Renal pelvis (tissue), 4 donors: ENCODE results near the gene ZNRF1. TPM values are rescaled to one million over a fixed set of nuclear protein-coding genes. Genes with fewer than 3 reads are reported as not detected.
A peak's percentile ranks its signal among the peaks of the same experiment; 100 is the strongest.

Source experiments
- DNase-seq: peaks from one replicate; pipeline ENCODE4 v3.0.0-alpha.2; 2013
- polyA plus RNA-seq, 3 donors: library from polyadenylated mRNA; unstranded; fragments of 120-200 nt; gene quantifications; one replicate each; pipeline ENCODE4 v1.2.1, GENCODE V29; 2013; ENCODE audit not compliant: insufficient read length in 3 of 3

ZNRF1 gene
- polyA plus RNA-seq, 3 donors, result 29.4 to 37.3 (median 34.9) TPM

- DNase-seq, result no peak
Observed at GRCh38 chr16:75138636-75139035, 139.8 kb downstream of the ZNRF1 start.

GRCh38 chr16:75139498-75139897 is 140.7 kb downstream of the ZNRF1 start:
- DNase-seq, result no peak

GRCh38 chr16:75143941-75144340 is 145.1 kb downstream of the ZNRF1 start:
- DNase-seq, result no peak

GRCh38 chr16:75147968-75148310 is 149.1 kb downstream of the ZNRF1 start:
- no peak for DNase-seq

GRCh38 chr16:75148311-75149195 is 149.7 kb downstream of the ZNRF1 start, which contains the start of gene ZFP1:
Gene ZFP1 (plus strand): TSS chr16:75148524. CDS start chr16:75152952, 4,428 bp downstream.
- DNase-seq, result peak; percentile 94

- no peak for DNase-seq
Observed at GRCh38 chr16:75151798-75152197, 153.0 kb downstream of the ZNRF1 start.

- DNase-seq, result no peak
Observed at GRCh38 chr16:75152635-75153034, 153.8 kb downstream of the ZNRF1 start.

- no peak for DNase-seq
Observed at GRCh38 chr16:75160386-75160785, 161.6 kb downstream of the ZNRF1 start.

Other genes starting within 250 kb of the ZNRF1 start
- gene FA2H, start 224.2 kb upstream of the ZNRF1 start, polyA plus RNA-seq, result 1 to 10 TPM; 3.9 to 4.7 (median 4.2) TPM
- gene WDR59, start 13.9 kb upstream of the ZNRF1 start, polyA plus RNA-seq, result 100 to 1,000 TPM in 2 of 3 donors, 10 to 100 TPM in 1; 79.0 to 120 (median 107) TPM
- 1 to 10 TPM; 8.4 to 9.4 (median 9.1) TPM for gene LDHD, start 117.8 kb downstream of the ZNRF1 start, polyA plus RNA-seq
- gene ZFP1, start 149.5 kb downstream of the ZNRF1 start, polyA plus RNA-seq, result 10 to 100 TPM; 19.3 to 23.3 (median 22.8) TPM
- under 1 TPM in 2 of 3 donors, not detected in 1; 0.07 to 0.10 TPM for gene CTRB2, start 208.1 kb downstream of the ZNRF1 start, polyA plus RNA-seq
- under 1 TPM in 2 of 3 donors, not detected in 1; 0.07 to 0.30 TPM for gene CTRB1, start 220.0 kb downstream of the ZNRF1 start, polyA plus RNA-seq